ENCODE data around the gene EPN1. TPM values are rescaled to one million over a fixed set of nuclear protein-coding genes. Genes with fewer than 3 reads are reported as not detected.

EPN1 gene
- total and polyA plus RNA-seq, 2 of the 13 experiments (the other 11 are each of a cell fraction or from before 2014, with no cell fraction given) = 28.9 to 31.7 TPM

DNA sequence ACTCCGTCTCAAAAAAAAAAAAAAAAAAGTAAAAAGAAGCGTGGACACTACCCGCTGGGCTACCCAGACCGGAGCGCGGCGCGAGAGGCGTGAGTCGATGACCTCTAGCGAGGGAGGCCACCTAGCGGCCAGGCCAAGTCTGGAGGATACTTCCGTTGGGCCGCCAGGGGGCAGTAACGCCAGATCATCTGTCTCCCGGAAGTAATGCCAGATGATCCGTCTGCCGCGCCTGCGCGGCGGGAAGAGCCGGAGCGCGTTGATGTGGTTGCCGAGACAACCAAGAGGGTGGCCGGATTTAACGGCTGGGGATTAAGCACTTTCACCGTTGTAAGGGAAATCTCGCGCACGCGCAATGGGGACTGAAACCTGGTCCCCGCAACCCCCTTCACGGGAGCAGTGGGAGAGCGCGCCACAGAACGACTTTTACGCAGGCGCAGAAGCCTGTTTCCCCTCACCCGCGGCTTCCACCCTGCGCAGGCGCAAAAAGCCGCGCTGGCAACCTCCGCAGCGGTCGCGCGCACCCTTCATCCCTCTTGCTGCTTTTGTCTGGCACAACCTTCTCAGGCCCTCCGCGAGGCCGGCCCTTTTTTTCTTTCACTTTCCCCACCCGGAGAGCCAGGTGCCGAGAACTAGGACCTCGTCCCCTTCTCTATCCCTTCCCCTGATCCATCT lies 21.2 kb upstream of the EPN1 start (continued):
- TF ChIP-seq, protein P1, sequence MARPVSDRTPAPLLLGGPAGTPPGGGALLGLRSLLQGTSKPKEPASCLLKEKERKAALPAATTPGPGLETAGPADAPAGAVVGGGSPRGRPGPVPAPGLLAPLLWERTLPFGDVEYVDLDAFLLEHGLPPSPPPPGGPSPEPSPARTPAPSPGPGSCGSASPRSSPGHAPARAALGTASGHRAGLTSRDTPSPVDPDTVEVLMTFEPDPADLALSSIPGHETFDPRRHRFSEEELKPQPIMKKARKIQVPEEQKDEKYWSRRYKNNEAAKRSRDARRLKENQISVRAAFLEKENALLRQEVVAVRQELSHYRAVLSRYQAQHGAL (CRISPR knock-in tag; IDR thresholded peaks at IDR 0.05; ENCODE audit: not compliant biosample characterization) = no peak
- TF ChIP-seq ZNF44 (CRISPR knock-in tag; IDR thresholded peaks at IDR 0.05) (no peak), ZNF446 (CRISPR knock-in tag; IDR thresholded peaks at IDR 0.05) (no peak), ZFAT (CRISPR knock-in tag; conservative IDR thresholded peaks at IDR 0.05) (no peak), ZNF878 (CRISPR knock-in tag; IDR thresholded peaks at IDR 0.05) (no peak), PCBP1 (IDR thresholded peaks at IDR 0.05; ENCODE audit: borderline replicate concordance, low read depth, low read length) (0 out of 2 replicates have a peak, but pooled peaks have one; percentile 67), HNRNPLL (IDR thresholded peaks at IDR 0.05; ENCODE audit: low read depth, low read length, poor library complexity, severe bottlenecking) (peak; percentile 84), ZNF451 (CRISPR knock-in tag; IDR thresholded peaks at IDR 0.05) (no peak), GFI1 (CRISPR knock-in tag; IDR thresholded peaks at IDR 0.05; ENCODE audit: borderline replicate concordance) (no peak), XBP1 (CRISPR knock-in tag; IDR thresholded peaks at IDR 0.05) (no peak), ZC3H13 (CRISPR knock-in tag; IDR thresholded peaks at IDR 0.05) (peak; percentile 90; the same call in 1 of the 2 replicates), ZNF589 (CRISPR knock-in tag; conservative IDR thresholded peaks at IDR 0.05) (peak; percentile 72; the same call in 1 of the 2 replicates), GPN1 (CRISPR knock-in tag; IDR thresholded peaks at IDR 0.05; ENCODE audit: borderline replicate concordance) (no peak), TBL1XR1 (IDR thresholded peaks at IDR 0.05; ENCODE audit: borderline replicate concordance, low read length, partially characterized antibody) (no peak), ZNF10 (CRISPR knock-in tag; IDR thresholded peaks at IDR 0.05; ENCODE audit: borderline replicate concordance, low read depth) (no peak), ZNF747 (CRISPR knock-in tag; IDR thresholded peaks at IDR 0.05; ENCODE audit: borderline replicate concordance) (peak; percentile 20; the same call in 1 of the 2 replicates), ZNF34 (CRISPR knock-in tag; IDR thresholded peaks at IDR 0.05; ENCODE audit: borderline replicate concordance) (no peak)
- TF ChIP-seq, protein P2, sequence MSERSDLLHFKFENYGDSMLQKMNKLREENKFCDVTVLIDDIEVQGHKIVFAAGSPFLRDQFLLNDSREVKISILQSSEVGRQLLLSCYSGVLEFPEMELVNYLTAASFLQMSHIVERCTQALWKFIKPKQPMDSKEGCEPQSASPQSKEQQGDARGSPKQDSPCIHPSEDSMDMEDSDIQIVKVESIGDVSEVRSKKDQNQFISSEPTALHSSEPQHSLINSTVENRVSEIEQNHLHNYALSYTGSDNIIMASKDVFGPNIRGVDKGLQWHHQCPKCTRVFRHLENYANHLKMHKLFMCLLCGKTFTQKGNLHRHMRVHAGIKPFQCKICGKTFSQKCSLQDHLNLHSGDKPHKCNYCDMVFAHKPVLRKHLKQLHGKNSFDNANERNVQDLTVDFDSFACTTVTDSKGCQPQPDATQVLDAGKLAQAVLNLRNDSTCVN (CRISPR knock-in tag; IDR thresholded peaks at IDR 0.05; ENCODE audit: borderline replicate concordance) = peak; percentile 15; the same call in 1 of the 2 replicates
- TF ChIP-seq, protein P3, sequence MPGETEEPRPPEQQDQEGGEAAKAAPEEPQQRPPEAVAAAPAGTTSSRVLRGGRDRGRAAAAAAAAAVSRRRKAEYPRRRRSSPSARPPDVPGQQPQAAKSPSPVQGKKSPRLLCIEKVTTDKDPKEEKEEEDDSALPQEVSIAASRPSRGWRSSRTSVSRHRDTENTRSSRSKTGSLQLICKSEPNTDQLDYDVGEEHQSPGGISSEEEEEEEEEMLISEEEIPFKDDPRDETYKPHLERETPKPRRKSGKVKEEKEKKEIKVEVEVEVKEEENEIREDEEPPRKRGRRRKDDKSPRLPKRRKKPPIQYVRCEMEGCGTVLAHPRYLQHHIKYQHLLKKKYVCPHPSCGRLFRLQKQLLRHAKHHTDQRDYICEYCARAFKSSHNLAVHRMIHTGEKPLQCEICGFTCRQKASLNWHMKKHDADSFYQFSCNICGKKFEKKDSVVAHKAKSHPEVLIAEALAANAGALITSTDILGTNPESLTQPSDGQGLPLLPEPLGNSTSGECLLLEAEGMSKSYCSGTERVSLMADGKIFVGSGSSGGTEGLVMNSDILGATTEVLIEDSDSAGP (CRISPR knock-in tag; IDR thresholded peaks at IDR 0.05; ENCODE audit: borderline replicate concordance) = peak; percentile 48
- TF ChIP-seq, protein P4, sequence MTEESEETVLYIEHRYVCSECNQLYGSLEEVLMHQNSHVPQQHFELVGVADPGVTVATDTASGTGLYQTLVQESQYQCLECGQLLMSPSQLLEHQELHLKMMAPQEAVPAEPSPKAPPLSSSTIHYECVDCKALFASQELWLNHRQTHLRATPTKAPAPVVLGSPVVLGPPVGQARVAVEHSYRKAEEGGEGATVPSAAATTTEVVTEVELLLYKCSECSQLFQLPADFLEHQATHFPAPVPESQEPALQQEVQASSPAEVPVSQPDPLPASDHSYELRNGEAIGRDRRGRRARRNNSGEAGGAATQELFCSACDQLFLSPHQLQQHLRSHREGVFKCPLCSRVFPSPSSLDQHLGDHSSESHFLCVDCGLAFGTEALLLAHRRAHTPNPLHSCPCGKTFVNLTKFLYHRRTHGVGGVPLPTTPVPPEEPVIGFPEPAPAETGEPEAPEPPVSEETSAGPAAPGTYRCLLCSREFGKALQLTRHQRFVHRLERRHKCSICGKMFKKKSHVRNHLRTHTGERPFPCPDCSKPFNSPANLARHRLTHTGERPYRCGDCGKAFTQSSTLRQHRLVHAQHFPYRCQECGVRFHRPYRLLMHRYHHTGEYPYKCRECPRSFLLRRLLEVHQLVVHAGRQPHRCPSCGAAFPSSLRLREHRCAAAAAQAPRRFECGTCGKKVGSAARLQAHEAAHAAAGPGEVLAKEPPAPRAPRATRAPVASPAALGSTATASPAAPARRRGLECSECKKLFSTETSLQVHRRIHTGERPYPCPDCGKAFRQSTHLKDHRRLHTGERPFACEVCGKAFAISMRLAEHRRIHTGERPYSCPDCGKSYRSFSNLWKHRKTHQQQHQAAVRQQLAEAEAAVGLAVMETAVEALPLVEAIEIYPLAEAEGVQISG (CRISPR knock-in tag; IDR thresholded peaks at IDR 0.05) = peak; percentile 99
- TF ChIP-seq, protein P5, sequence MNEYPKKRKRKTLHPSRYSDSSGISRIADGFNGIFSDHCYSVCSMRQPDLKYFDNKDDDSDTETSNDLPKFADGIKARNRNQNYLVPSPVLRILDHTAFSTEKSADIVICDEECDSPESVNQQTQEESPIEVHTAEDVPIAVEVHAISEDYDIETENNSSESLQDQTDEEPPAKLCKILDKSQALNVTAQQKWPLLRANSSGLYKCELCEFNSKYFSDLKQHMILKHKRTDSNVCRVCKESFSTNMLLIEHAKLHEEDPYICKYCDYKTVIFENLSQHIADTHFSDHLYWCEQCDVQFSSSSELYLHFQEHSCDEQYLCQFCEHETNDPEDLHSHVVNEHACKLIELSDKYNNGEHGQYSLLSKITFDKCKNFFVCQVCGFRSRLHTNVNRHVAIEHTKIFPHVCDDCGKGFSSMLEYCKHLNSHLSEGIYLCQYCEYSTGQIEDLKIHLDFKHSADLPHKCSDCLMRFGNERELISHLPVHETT (CRISPR knock-in tag; conservative IDR thresholded peaks at IDR 0.05) = peak; percentile 42; the same call in 1 of the 2 replicates
